ENCODE results near the gene TEX29. TPM values are rescaled to one million over a fixed set of nuclear protein-coding genes. Genes with fewer than 3 reads are reported as not detected.

Gene TEX29
- total RNA-seq, 1 experiment from 2014 or later: not detected

- Mint-ChIP-seq H3K27ac (ENCODE audit: unreplicated experiment) (no peak overlapping the region), H3K36me3 (ENCODE audit: insufficient read depth, unreplicated experiment) (no peaks in the 10 kb centered on the region), H3K9me3 (ENCODE audit: unreplicated experiment) (no peaks in the 10 kb centered on the region), H3K27me3 (ENCODE audit: insufficient read depth, unreplicated experiment) (peaks cover 3% of the 10 kb centered on the region), H3K4me1 (ENCODE audit: low read depth, unreplicated experiment) (no peaks in the 10 kb centered on the region), H3K4me3 (ENCODE audit: unreplicated experiment) (no peak overlapping the region)
- POLR2A ChIA-PET: no interaction called here
- CTCF ChIA-PET: no interaction called here
- Histone ChIP-seq H3K9me3 (no peaks in the 10 kb centered on the region), H3K4me1 (no peaks in the 10 kb centered on the region), H3K4me3 (ENCODE audit: low read depth, low read length) (no peak overlapping the region), H3K36me3 (ENCODE audit: control insufficient read depth, insufficient read depth, low read length) (no peaks in the 10 kb centered on the region), H3K27me3 (replicated peaks; ENCODE audit: control insufficient read depth, insufficient read depth, low read length) (no peaks in the 10 kb centered on the region)
- DNase-seq: no peak
- BruUV-seq (replicated peaks): no TSS peak
- TF ChIP-seq, protein P1, sequence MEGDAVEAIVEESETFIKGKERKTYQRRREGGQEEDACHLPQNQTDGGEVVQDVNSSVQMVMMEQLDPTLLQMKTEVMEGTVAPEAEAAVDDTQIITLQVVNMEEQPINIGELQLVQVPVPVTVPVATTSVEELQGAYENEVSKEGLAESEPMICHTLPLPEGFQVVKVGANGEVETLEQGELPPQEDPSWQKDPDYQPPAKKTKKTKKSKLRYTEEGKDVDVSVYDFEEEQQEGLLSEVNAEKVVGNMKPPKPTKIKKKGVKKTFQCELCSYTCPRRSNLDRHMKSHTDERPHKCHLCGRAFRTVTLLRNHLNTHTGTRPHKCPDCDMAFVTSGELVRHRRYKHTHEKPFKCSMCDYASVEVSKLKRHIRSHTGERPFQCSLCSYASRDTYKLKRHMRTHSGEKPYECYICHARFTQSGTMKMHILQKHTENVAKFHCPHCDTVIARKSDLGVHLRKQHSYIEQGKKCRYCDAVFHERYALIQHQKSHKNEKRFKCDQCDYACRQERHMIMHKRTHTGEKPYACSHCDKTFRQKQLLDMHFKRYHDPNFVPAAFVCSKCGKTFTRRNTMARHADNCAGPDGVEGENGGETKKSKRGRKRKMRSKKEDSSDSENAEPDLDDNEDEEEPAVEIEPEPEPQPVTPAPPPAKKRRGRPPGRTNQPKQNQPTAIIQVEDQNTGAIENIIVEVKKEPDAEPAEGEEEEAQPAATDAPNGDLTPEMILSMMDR (IDR thresholded peaks at IDR 0.05; ENCODE audit: insufficient read depth in 1 of 2, low read depth in 1 of 2, low read length in 1 of 2, severe bottlenecking in 1 of 2, unreplicated experiment in 1 of 2): no peak
- intact Hi-C loops (cut with micrococcal nuclease; ENCODE audit: unreplicated experiment): no loop called here
Measured at GRCh38 chr13:111343186-111343805, 22.9 kb downstream of the TEX29 start.

DNA sequence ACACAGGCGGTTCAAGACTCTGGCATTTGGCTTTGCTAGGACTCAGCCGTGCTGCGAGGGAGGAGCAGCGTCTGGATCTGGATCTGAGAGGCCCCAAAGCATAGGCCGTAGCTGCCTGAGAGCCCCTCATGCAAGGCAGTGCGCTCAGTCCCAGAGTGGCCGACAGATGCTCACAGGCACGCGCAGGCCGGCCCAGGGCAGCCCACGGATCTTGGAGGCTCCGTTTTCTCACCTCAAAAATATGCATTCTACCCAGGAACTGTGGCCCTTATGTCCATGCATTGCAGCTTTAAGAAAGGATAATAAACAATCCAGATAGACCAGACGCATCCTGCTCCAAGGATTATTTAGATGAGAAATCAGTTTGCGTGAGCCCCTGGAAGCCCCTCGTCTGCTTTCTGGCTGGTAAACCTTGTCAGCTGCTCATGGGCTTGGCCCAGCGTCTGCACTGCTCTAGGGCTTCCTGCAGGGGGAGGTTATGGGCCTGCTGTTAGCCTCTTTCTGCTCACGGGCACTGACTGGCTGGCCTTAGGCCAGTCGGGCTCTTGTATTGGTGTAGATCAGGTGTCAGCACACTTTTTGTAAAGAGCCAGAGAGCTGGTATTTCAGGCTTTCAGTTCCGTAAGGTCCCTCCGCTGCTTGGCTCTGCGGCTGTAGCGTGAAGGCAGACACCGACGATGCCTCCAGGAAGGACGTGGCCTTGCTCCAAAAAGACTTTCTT is 24.2 kb downstream of the TEX29 start:
- Histone ChIP-seq H3K9me3 (no peaks in the 10 kb centered on the region), H3K36me3 (ENCODE audit: control insufficient read depth, insufficient read depth, low read length) (no peaks in the 10 kb centered on the region), H3K4me3 (ENCODE audit: low read depth, low read length) (no peak overlapping the region), H3K27me3 (replicated peaks; ENCODE audit: control insufficient read depth, insufficient read depth, low read length) (no peaks in the 10 kb centered on the region), H3K4me1 (no peaks in the 10 kb centered on the region)
- Mint-ChIP-seq H3K4me3 (ENCODE audit: unreplicated experiment) (no peak overlapping the region), H3K27ac (ENCODE audit: unreplicated experiment) (no peak overlapping the region), H3K36me3 (ENCODE audit: insufficient read depth, unreplicated experiment) (no peaks in the 10 kb centered on the region), H3K27me3 (ENCODE audit: insufficient read depth, unreplicated experiment) (no peaks in the 10 kb centered on the region), H3K9me3 (ENCODE audit: unreplicated experiment) (no peaks in the 10 kb centered on the region), H3K4me1 (ENCODE audit: low read depth, unreplicated experiment) (no peaks in the 10 kb centered on the region)
- BruUV-seq (replicated peaks): no TSS peak
- ChIA-PET CTCF (no interaction called here), POLR2A (no interaction called here)
- intact Hi-C loops (cut with micrococcal nuclease; ENCODE audit: unreplicated experiment): no loop called here
- TF ChIP-seq, protein P1 (IDR thresholded peaks at IDR 0.05; ENCODE audit: insufficient read depth in 1 of 2, low read depth in 1 of 2, low read length in 1 of 2, severe bottlenecking in 1 of 2, unreplicated experiment in 1 of 2): peak; percentile 33 to 39
- DNase-seq: peak in 1 of 2 experiments; percentile 31

GRCh38 chr13:111345682-111346081 is 25.2 kb downstream of the TEX29 start:
- H3K4me3 Mint-ChIP-seq (ENCODE audit: unreplicated experiment): no peak overlapping the region
- no peaks in the 10 kb centered on the region for H3K4me1 ChIP-seq
- no peaks in the 10 kb centered on the region for H3K36me3 Mint-ChIP-seq (ENCODE audit: insufficient read depth, unreplicated experiment)
- BruUV-seq (replicated peaks): no TSS peak
- no peaks in the 10 kb centered on the region for H3K4me1 Mint-ChIP-seq (ENCODE audit: low read depth, unreplicated experiment)
- no peaks in the 10 kb centered on the region for H3K9me3 Mint-ChIP-seq (ENCODE audit: unreplicated experiment)
- no peaks in the 10 kb centered on the region for H3K27me3 Mint-ChIP-seq (ENCODE audit: insufficient read depth, unreplicated experiment)
- ChIA-PET CTCF (no interaction called here), POLR2A (no interaction called here)
- no peaks in the 10 kb centered on the region for H3K27me3 ChIP-seq (replicated peaks; ENCODE audit: control insufficient read depth, insufficient read depth, low read length)
- DNase-seq: no peak
- TF ChIP-seq, protein P1 (IDR thresholded peaks at IDR 0.05; ENCODE audit: insufficient read depth in 1 of 2, low read depth in 1 of 2, low read length in 1 of 2, severe bottlenecking in 1 of 2, unreplicated experiment in 1 of 2): no peak
- H3K36me3 ChIP-seq (ENCODE audit: control insufficient read depth, insufficient read depth, low read length): no peaks in the 10 kb centered on the region
- H3K9me3 ChIP-seq: no peaks in the 10 kb centered on the region
- H3K4me3 ChIP-seq (ENCODE audit: low read depth, low read length): no peak overlapping the region
- intact Hi-C loops (cut with micrococcal nuclease; ENCODE audit: unreplicated experiment): no loop called here
- H3K27ac Mint-ChIP-seq (ENCODE audit: unreplicated experiment): no peak overlapping the region
